Measurements from ENCODE around the gene TLR10. TPM values are rescaled to one million over a fixed set of nuclear protein-coding genes. Genes with fewer than 3 reads are reported as not detected.

TLR10 gene
- polyA plus RNA-seq, result 1 to 10 TPM in 1 of 3 donors, under 1 TPM in 2; 0.55 to 4.5 (median 0.72) TPM

GRCh38 chr4:38782452-38783108, at the start of gene TLR10:
Gene TLR10 (minus strand): TSS chr4:38782990. CDS start chr4:38775590, 7,400 bp downstream.
- no peaks in the 10 kb centered on the region for H3K9me3 Mint-ChIP-seq
- H3K27me3 Mint-ChIP-seq (ENCODE audit: low read depth in 3 of 3), result peaks cover 0 to 2% (median 2%) of the 10 kb centered on the region in 3 donors
- peak; percentile 36 to 49 (median 45) for DNase-seq
- H3K27ac Mint-ChIP-seq, result no peak within 1 kb of the TSS
- H3K4me1 Mint-ChIP-seq, result peaks cover 2 to 8% of the 10 kb centered on the region in 2 donors
- peak within 1 kb of the TSS in 1 of 5 donors; percentile 66 for H3K4me3 Mint-ChIP-seq
- H3K36me3 Mint-ChIP-seq, result no peaks in the 10 kb centered on the region

GRCh38 chr4:38832206-38832605, 49.4 kb upstream of the TLR10 start:
- peaks cover 6 to 32% (median 17%) of the 10 kb centered on the region in 3 donors for H3K36me3 Mint-ChIP-seq
- peaks cover 0 to 22% of the 10 kb centered on the region in 2 donors for H3K4me1 Mint-ChIP-seq
- peaks cover 3 to 14% (median 7%) of the 10 kb centered on the region in 6 donors for H3K9me3 Mint-ChIP-seq
- no peak overlapping the region for H3K4me3 Mint-ChIP-seq
- H3K27me3 Mint-ChIP-seq (ENCODE audit: low read depth in 3 of 3), result peaks cover 0 to 3% (median 2%) of the 10 kb centered on the region in 3 donors
- H3K27ac Mint-ChIP-seq, result no peak overlapping the region
- no peak for DNase-seq

- Mint-ChIP-seq H3K4me3 (no peak overlapping the region), H3K27ac (no peak overlapping the region), H3K36me3 (peaks cover 6 to 36% (median 20%) of the 10 kb centered on the region in 3 donors)
Observed at GRCh38 chr4:38831653-38832052, 48.9 kb upstream of the TLR10 start.

GRCh38 chr4:38829237-38829636, 46.4 kb upstream of the TLR10 start:
- no peak for DNase-seq
- no peak overlapping the region for H3K27ac Mint-ChIP-seq
- H3K9me3 Mint-ChIP-seq, result peaks cover 0 to 7% (median under 1%) of the 10 kb centered on the region in 6 donors
- peaks cover 0 to 3% (median 2%) of the 10 kb centered on the region in 3 donors for H3K27me3 Mint-ChIP-seq (ENCODE audit: low read depth in 3 of 3)
- H3K36me3 Mint-ChIP-seq, result peaks cover under 1 to 43% (median 20%) of the 10 kb centered on the region in 3 donors
- no peak overlapping the region for H3K4me3 Mint-ChIP-seq
- H3K4me1 Mint-ChIP-seq, result peaks cover 0 to 11% of the 10 kb centered on the region in 2 donors

More at GRCh38 chr4:38831653-38832052, 48.9 kb upstream of the TLR10 start:
- DNase-seq, result no peak
- Mint-ChIP-seq H3K4me1 (peaks cover 0 to 17% of the 10 kb centered on the region in 2 donors), H3K9me3 (peaks cover 3 to 14% (median 7%) of the 10 kb centered on the region in 6 donors), H3K27me3 (ENCODE audit: low read depth in 3 of 3) (peaks cover 0 to 3% (median 2%) of the 10 kb centered on the region in 3 donors)

GRCh38 chr4:38823766-38824165, 41.0 kb upstream of the TLR10 start:
- Mint-ChIP-seq H3K27me3 (ENCODE audit: low read depth in 3 of 3) (peaks cover 0 to 3% (median 2%) of the 10 kb centered on the region in 3 donors), H3K4me3 (no peak overlapping the region), H3K9me3 (peaks cover 0 to 5% (median 0%) of the 10 kb centered on the region in 6 donors), H3K27ac (no peak overlapping the region), H3K36me3 (peaks cover 8 to 47% (median 17%) of the 10 kb centered on the region in 3 donors), H3K4me1 (peaks cover 6 to 22% of the 10 kb centered on the region in 2 donors)
- no peak for DNase-seq

- DNase-seq, result no peak
- Mint-ChIP-seq H3K27me3 (ENCODE audit: low read depth in 3 of 3) (peaks cover 0 to 2% (median 1%) of the 10 kb centered on the region in 3 donors), H3K27ac (no peak overlapping the region), H3K4me1 (peaks cover 6 to 22% of the 10 kb centered on the region in 2 donors), H3K36me3 (peaks cover 8 to 47% (median 17%) of the 10 kb centered on the region in 3 donors), H3K9me3 (peaks cover 0 to 5% (median 0%) of the 10 kb centered on the region in 6 donors), H3K4me3 (no peak overlapping the region)
Observed at GRCh38 chr4:38822748-38823303, 40.0 kb upstream of the TLR10 start.

GRCh38 chr4:38821739-38822138, 38.9 kb upstream of the TLR10 start:
- peaks cover 8 to 40% (median 12%) of the 10 kb centered on the region in 3 donors for H3K36me3 Mint-ChIP-seq
- H3K9me3 Mint-ChIP-seq, result peaks cover 0 to 5% (median 0%) of the 10 kb centered on the region in 6 donors
- H3K4me3 Mint-ChIP-seq, result no peak overlapping the region
- H3K27ac Mint-ChIP-seq, result no peak overlapping the region
- H3K4me1 Mint-ChIP-seq, result peaks cover 6 to 22% of the 10 kb centered on the region in 2 donors
- DNase-seq, result no peak
- H3K27me3 Mint-ChIP-seq (ENCODE audit: low read depth in 3 of 3), result peaks cover 0 to 2% (median 1%) of the 10 kb centered on the region in 3 donors

- H3K4me3 Mint-ChIP-seq, result peak overlapping the region in 1 of 5 donors; percentile 57
Observed at GRCh38 chr4:38820329-38821061, 37.7 kb upstream of the TLR10 start.

GRCh38 chr4:38819569-38819968, 36.8 kb upstream of the TLR10 start:
- no peak for DNase-seq
- H3K4me3 Mint-ChIP-seq, result no peak overlapping the region
- peaks cover 1 to 6% (median 3%) of the 10 kb centered on the region in 3 donors for H3K27me3 Mint-ChIP-seq (ENCODE audit: low read depth in 3 of 3)
- peaks cover 0 to 5% (median 0%) of the 10 kb centered on the region in 6 donors for H3K9me3 Mint-ChIP-seq
- H3K4me1 Mint-ChIP-seq, result peaks cover 6 to 22% of the 10 kb centered on the region in 2 donors
- H3K36me3 Mint-ChIP-seq, result peaks cover 4 to 31% (median 8%) of the 10 kb centered on the region in 3 donors
- H3K27ac Mint-ChIP-seq, result peak overlapping the region in 2 of 6 donors; percentile 6 to 25

More at GRCh38 chr4:38820329-38821061, 37.7 kb upstream of the TLR10 start:
- DNase-seq, result no peak
- H3K27me3 Mint-ChIP-seq (ENCODE audit: low read depth in 3 of 3), result peaks cover 1 to 6% (median 3%) of the 10 kb centered on the region in 3 donors
- H3K9me3 Mint-ChIP-seq, result peaks cover 0 to 5% (median 0%) of the 10 kb centered on the region in 6 donors
- H3K4me1 Mint-ChIP-seq, result peaks cover 6 to 22% of the 10 kb centered on the region in 2 donors
- peak overlapping the region in 1 of 6 donors; percentile 85 for H3K27ac Mint-ChIP-seq
- H3K36me3 Mint-ChIP-seq, result peaks cover 4 to 36% (median 8%) of the 10 kb centered on the region in 3 donors

- H3K9me3 Mint-ChIP-seq, result peaks cover 0 to 5% (median 0%) of the 10 kb centered on the region in 6 donors
- no peak overlapping the region for H3K4me3 Mint-ChIP-seq
- no peak overlapping the region for H3K27ac Mint-ChIP-seq
- H3K4me1 Mint-ChIP-seq, result peaks cover 6 to 22% of the 10 kb centered on the region in 2 donors
- H3K36me3 Mint-ChIP-seq, result peaks cover 4 to 23% (median 7%) of the 10 kb centered on the region in 3 donors
- no peak for DNase-seq
- peaks cover 1 to 6% (median 3%) of the 10 kb centered on the region in 3 donors for H3K27me3 Mint-ChIP-seq (ENCODE audit: low read depth in 3 of 3)
Observed at GRCh38 chr4:38818441-38818976, 35.7 kb upstream of the TLR10 start.

GRCh38 chr4:38815885-38816782, 33.3 kb upstream of the TLR10 start:
- Mint-ChIP-seq H3K4me3 (no peak overlapping the region), H3K4me1 (peaks cover 6 to 22% of the 10 kb centered on the region in 2 donors)

GRCh38 chr4:38814386-38814785, 31.6 kb upstream of the TLR10 start:
- no peak overlapping the region for H3K27ac Mint-ChIP-seq
- H3K9me3 Mint-ChIP-seq, result no peaks in the 10 kb centered on the region
- peaks cover 0 to 19% (median 0%) of the 10 kb centered on the region in 3 donors for H3K36me3 Mint-ChIP-seq
- H3K4me1 Mint-ChIP-seq, result peaks cover 0 to 4% of the 10 kb centered on the region in 2 donors
- H3K27me3 Mint-ChIP-seq (ENCODE audit: low read depth in 3 of 3), result peaks cover 0 to 6% (median 4%) of the 10 kb centered on the region in 3 donors
- DNase-seq, result no peak
- no peak overlapping the region for H3K4me3 Mint-ChIP-seq

More at GRCh38 chr4:38815885-38816782, 33.3 kb upstream of the TLR10 start:
- peaks cover 0 to 19% (median 0%) of the 10 kb centered on the region in 3 donors for H3K36me3 Mint-ChIP-seq
- H3K9me3 Mint-ChIP-seq, result no peaks in the 10 kb centered on the region
- H3K27me3 Mint-ChIP-seq (ENCODE audit: low read depth in 3 of 3), result peaks cover 1 to 6% (median 3%) of the 10 kb centered on the region in 3 donors
- DNase-seq, result no peak
- no peak overlapping the region for H3K27ac Mint-ChIP-seq

Data from immature natural killer cell (primary cell).